ENCODE results near the gene APOO.

DNA sequence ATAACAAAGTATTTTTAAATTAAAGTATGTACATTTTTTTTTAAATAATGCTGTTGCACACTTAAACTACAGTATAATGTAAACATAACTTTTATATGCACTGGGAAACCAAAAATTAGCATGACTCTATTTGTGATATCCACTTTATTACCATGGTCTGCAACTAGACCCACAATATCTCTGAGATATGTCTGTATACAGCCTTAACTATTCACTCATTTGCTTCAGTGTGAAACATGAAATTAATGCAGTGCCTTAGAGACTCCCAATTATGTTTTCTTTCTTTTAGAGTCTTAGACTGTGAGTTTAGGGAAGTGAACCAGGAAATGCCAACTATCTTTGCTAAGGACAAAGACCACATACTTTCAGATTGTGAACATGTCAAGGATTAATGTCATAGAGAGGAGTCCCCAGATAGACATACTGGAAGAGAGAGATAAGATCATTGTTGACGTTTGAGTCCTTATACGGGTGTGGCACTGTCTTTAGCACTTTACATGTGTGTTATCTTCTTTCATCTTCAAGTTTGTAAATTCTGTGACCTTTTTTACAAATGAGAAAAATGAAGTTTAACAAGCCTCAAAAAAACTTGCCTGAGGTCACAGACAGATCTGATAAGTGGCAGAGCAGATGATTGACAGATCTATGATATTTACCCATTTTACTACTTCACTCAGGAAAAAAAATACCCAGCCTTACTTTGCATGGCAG lies 23.3 kb upstream of the APOO start:
- TF ChIP-seq POLR2AphosphoS5 (IDR thresholded peaks at IDR 0.05; ENCODE audit: low read depth, low read length) (no peak), POLR2A (IDR thresholded peaks at IDR 0.05; ENCODE audit: low read depth, low read length) (no peak)
